Neural cell (in vitro differentiated cells): Measurements from ENCODE around the gene SDC3.

Experiments
- EZH2 ChIP-seq: fragments of 200-600, 300-800 bp; shearing (Covaris generic), sonication (generic); IDR thresholded peaks from 2 replicates; pipeline ENCODE4 v1.6.1; 2014; ENCODE audit warnings: antibody characterized with exemption, low read length, borderline replicate concordance, mild to moderate bottlenecking; ENCODE audit not compliant: insufficient read depth, poor library complexity, severe bottlenecking
- MXI1 ChIP-seq: fragments of 450-650 bp; conservative IDR thresholded peaks from 2 replicates; pipeline ENCODE4 v1.6.1; 2014; ENCODE audit warnings: antibody characterized with exemption, mild to moderate bottlenecking; ENCODE audit not compliant: poor library complexity, severe bottlenecking
- SMC3 ChIP-seq: fragments of 450-650 bp; conservative IDR thresholded peaks from 2 replicates; pipeline ENCODE4 v1.6.1; 2014; ENCODE audit warnings: antibody characterized with exemption, mild to moderate bottlenecking, moderate library complexity; ENCODE audit not compliant: poor library complexity
- TF ChIP-seq, protein P1 (sequence below): fragments of 450-650 bp; IDR thresholded peaks from 2 replicates; pipeline ENCODE4 v1.5.1; 2014; ENCODE audit warnings: antibody characterized with exemption, mild to moderate bottlenecking, moderate library complexity; ENCODE audit not compliant: poor library complexity, severe bottlenecking

DNA sequence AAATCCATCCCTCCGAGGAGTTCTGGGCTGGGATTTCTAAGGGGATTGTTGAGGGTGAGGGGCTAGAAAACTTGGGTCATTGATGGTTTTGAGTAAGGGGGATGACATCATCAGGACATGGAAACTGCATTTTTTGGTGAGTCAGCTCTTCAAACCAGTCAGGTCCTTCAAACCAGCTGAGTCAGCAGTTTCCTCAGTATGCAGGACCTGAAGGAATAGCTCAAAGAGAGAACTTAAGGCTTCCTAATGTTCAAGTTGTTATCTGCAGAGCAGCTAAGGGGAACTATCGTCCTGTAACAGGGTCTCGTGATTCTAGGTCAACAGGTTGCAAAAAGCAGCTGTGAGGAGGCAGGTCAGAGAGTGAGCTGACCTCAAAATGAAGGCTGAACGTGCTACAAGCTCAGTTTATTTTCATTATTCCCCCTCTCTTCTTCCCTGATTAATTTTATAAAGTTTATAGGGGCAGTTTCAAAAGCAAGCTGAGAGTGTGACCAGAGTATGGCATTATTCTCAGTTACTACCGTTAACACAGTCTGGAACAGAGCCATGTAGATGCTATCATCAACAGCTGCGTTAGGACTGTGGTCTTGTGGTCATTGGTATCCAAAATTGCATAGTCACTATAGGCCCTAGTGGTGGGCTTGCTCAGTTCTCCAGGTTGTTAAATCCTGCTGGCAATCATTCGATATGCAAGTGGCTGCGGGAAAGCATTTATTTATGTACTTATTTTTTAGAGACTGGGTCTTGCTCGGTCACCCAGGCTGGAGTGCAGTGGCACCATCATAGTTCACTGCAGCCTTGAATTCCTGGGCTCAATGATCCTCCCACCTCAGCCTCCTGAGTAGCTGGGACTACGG lies 10.7 kb upstream of the SDC3 start:
- TF ChIP-seq, protein P1, sequence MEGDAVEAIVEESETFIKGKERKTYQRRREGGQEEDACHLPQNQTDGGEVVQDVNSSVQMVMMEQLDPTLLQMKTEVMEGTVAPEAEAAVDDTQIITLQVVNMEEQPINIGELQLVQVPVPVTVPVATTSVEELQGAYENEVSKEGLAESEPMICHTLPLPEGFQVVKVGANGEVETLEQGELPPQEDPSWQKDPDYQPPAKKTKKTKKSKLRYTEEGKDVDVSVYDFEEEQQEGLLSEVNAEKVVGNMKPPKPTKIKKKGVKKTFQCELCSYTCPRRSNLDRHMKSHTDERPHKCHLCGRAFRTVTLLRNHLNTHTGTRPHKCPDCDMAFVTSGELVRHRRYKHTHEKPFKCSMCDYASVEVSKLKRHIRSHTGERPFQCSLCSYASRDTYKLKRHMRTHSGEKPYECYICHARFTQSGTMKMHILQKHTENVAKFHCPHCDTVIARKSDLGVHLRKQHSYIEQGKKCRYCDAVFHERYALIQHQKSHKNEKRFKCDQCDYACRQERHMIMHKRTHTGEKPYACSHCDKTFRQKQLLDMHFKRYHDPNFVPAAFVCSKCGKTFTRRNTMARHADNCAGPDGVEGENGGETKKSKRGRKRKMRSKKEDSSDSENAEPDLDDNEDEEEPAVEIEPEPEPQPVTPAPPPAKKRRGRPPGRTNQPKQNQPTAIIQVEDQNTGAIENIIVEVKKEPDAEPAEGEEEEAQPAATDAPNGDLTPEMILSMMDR = no peak
- no peak for TF ChIP-seq EZH2
- no peak for TF ChIP-seq MXI1
- no peak for TF ChIP-seq SMC3
